Kidney (tissue), 14 donors: ENCODE results near the gene ENTPD1. TPM values are rescaled to one million over a fixed set of nuclear protein-coding genes. Genes with fewer than 3 reads are reported as not detected.

Experiments used
- DNase-seq, 5 donors: peaks; one replicate each; pipeline ENCODE4 v3.0.0-alpha.2; 2013 to 2020
- FAIRE-seq: peaks from 2 replicates; lab custom pipeline; 2012; peaks lifted over from hg19 to GRCh38; lab: Jason Lieb, UNC
- H3K27ac ChIP-seq, 2 donors: one replicate each; pipeline ENCODE4 v1.7.0; 2013; ENCODE audit warnings: low read depth in 2 of 2, low read length in 2 of 2, inconsistent platforms in 1 of 2
- H3K27me3 ChIP-seq: one replicate; pipeline ENCODE4 v1.7.1; 2013; ENCODE audit warnings: low read length, inconsistent platforms; ENCODE audit not compliant: control insufficient read depth, insufficient read depth
- H3K36me3 ChIP-seq, 3 donors: one replicate each; pipeline versions ENCODE4 v1.7.0 to v1.7.1; 2013; ENCODE audit warnings: low read length in 3 of 3, control low read depth in 1 of 3, inconsistent platforms in 1 of 3; ENCODE audit not compliant: insufficient read depth in 3 of 3, control insufficient read depth in 2 of 3
- H3K4me1 ChIP-seq, 3 donors: one replicate each; pipeline versions ENCODE4 v1.7.0 to v1.7.1; 2013; ENCODE audit warnings: low read length in 3 of 3, inconsistent platforms in 1 of 3, low read depth in 1 of 3; ENCODE audit not compliant: control insufficient read depth in 2 of 3, insufficient read depth in 2 of 3
- H3K4me3 ChIP-seq, 3 donors: one replicate each; pipeline versions ENCODE4 v1.7.0 to v1.8.1; 2013; ENCODE audit warnings: low read length in 3 of 3, control low read depth in 1 of 3, inconsistent platforms in 1 of 3
- H3K9ac ChIP-seq, 3 donors: one replicate each; pipeline versions ENCODE4 v1.7.0 to v1.7.1; 2013; ENCODE audit warnings: low read length in 3 of 3, control low read depth in 1 of 3, inconsistent platforms in 1 of 3
- H3K9me3 ChIP-seq, 3 donors: one replicate each; pipeline versions ENCODE4 v1.7.0 to v1.7.1; 2013; ENCODE audit warnings: low read length in 3 of 3, control low read depth in 1 of 3, inconsistent platforms in 1 of 3; ENCODE audit not compliant: control insufficient read depth in 2 of 3, insufficient read depth in 1 of 3
- CTCF ChIP-seq: IDR thresholded peaks from 3 replicates; pipeline ENCODE4 v1.5.1; 2012; ENCODE audit warnings: mild to moderate bottlenecking, moderate library complexity, borderline replicate concordance; ENCODE audit not compliant: insufficient read depth; ENCODE audit errors: extremely low read depth
- intact Hi-C: fragments of 100-400 bp; cut with DNase I; formaldehyde crosslinking; loops from one replicate; pipeline ENCODE4 v1.11.1; 2022
- polyA plus RNA-seq: library from polyadenylated mRNA; stranded (reverse); fragments of 350-450 nt; fragmentation: Illumina TruSeq; extraction: RNeasy Lipid Tissue Mini Kit (QIAGEN cat#74804); gene quantifications from one replicate; pipeline ENCODE4 v1.2.3, GENCODE V29; 2014; ENCODE audit warnings: low read depth, low replicate concordance; ENCODE audit not compliant: insufficient read depth
- total RNA-seq: library from RNA; stranded (reverse); fragmentation: NEBNext Ultra II Directional; extraction: Animal tissue kit (Norgen Biotek cat#: 25700); gene quantifications from one replicate; pipeline ENCODE4 v1.2.1, GENCODE V29; 2021
- donor health status: control.
- donor health status: control.
- donor health status: control.
- donor health status: control.
- donor health status: control.
- donor health status: DM: yes; HTN: yes; CAD: no.
- donor health status: Normal renal cell carcinoma (clear cell type).

ENTPD1 gene
- total and polyA plus RNA-seq, 2 donors from 2014 or later = 5.2 to 36.6 TPM

- DNase-seq = no peak
- Histone ChIP-seq H3K27me3 (no peaks in the 10 kb centered on the region), H3K27ac (peak overlapping the region; percentile 15 to 54), H3K9me3 (no peaks in the 10 kb centered on the region), H3K4me3 (no peak overlapping the region), H3K9ac (no peak overlapping the region), H3K4me1 (no peaks in the 10 kb centered on the region), H3K36me3 (no peaks in the 10 kb centered on the region)
- no peak for TF ChIP-seq CTCF
- intact Hi-C loops = no loop called here
- no peak for FAIRE-seq
Observed at GRCh38 chr10:95792211-95792780, 36.3 kb downstream of the ENTPD1 start.

- no peak overlapping the region for H3K4me3 ChIP-seq
- intact Hi-C loops = no loop called here
- no peaks in the 10 kb centered on the region for H3K36me3 ChIP-seq
- no peaks in the 10 kb centered on the region for H3K27me3 ChIP-seq
- TF ChIP-seq CTCF = no peak
- peak overlapping the region; percentile 15 to 58 for H3K27ac ChIP-seq
- FAIRE-seq (no peak), DNase-seq (peak in 2 of 5 donors; percentile 32 to 77)
- no peaks in the 10 kb centered on the region for H3K9me3 ChIP-seq
- no peak overlapping the region for H3K9ac ChIP-seq
- H3K4me1 ChIP-seq = no peaks in the 10 kb centered on the region
Observed at GRCh38 chr10:95792874-95793285, 36.9 kb downstream of the ENTPD1 start.

GRCh38 chr10:95793401-95794045, 37.6 kb downstream of the ENTPD1 start:
- H3K9ac ChIP-seq = no peak overlapping the region
- intact Hi-C loops = no loop called here
- no peaks in the 10 kb centered on the region for H3K36me3 ChIP-seq
- peak overlapping the region in 1 of 2 donors; percentile 58 for H3K27ac ChIP-seq
- H3K9me3 ChIP-seq = no peaks in the 10 kb centered on the region
- no peaks in the 10 kb centered on the region for H3K27me3 ChIP-seq
- DNase-seq (no peak), FAIRE-seq (no peak)
- no peak overlapping the region for H3K4me3 ChIP-seq
- no peaks in the 10 kb centered on the region for H3K4me1 ChIP-seq
- TF ChIP-seq CTCF = no peak

GRCh38 chr10:95794195-95794594, 38.2 kb downstream of the ENTPD1 start:
- H3K27me3 ChIP-seq = no peaks in the 10 kb centered on the region
- FAIRE-seq (no peak), DNase-seq (no peak)
- no peaks in the 10 kb centered on the region for H3K9me3 ChIP-seq
- no peak overlapping the region for H3K4me3 ChIP-seq
- no peak overlapping the region for H3K9ac ChIP-seq
- intact Hi-C loops = no loop called here
- no peaks in the 10 kb centered on the region for H3K36me3 ChIP-seq
- H3K27ac ChIP-seq = no peak overlapping the region
- no peaks in the 10 kb centered on the region for H3K4me1 ChIP-seq
- no peak for TF ChIP-seq CTCF
